IMR-90 (cell line): ENCODE measurements around the gene XIST. TPM values are rescaled to one million over a fixed set of nuclear protein-coding genes. Genes with fewer than 3 reads are reported as not detected.
"Not testable (repeated sequence)": the region's sequence is repeated elsewhere in the genome, so short reads cannot be mapped to it uniquely, and the experiment has no call there.

Experiments
- ATAC-seq: fragments of 200-7000 bp; cut with Tn5 transposase; 2 replicates; pipeline ENCODE4 v1.9.1; 2020; ENCODE audit warnings: low read depth, mild to moderate bottlenecking, moderate library complexity
- BruUV-seq: library from RNA; stranded (reverse); fragments of 400-500 nt; replicated peaks from 2 replicates; lab custom pipeline; 2021; lab: Mats Ljungman, UMichigan
- CTCF ChIA-PET: fragments of 300-600 bp; formaldehyde crosslinking; extraction: SDS; loops from one replicate; lab custom pipeline; 2021; ENCODE audit warnings: antibody characterized with exemption; lab: Yijun Ruan, JAX
- POLR2A ChIA-PET: fragments of 300-600 bp; sonication (Branson Sonifier 250); formaldehyde crosslinking; loops from one replicate; lab custom pipeline; 2022; ENCODE audit warnings: antibody characterized with exemption; ENCODE audit not compliant: unreplicated experiment; lab: Charles Lee
- DNase-seq: peaks from one replicate; pipeline ENCODE4 v3.0.0; 2013
- H2AFZ ChIP-seq: replicated peaks from 2 replicates; pipeline ENCODE3; 2013; ENCODE audit warnings: low read length, mild to moderate bottlenecking; ENCODE audit not compliant: poor library complexity
- H2AK5ac ChIP-seq: 2 replicates; pipeline ENCODE4 v1.6.1; 2013; ENCODE audit warnings: low read depth, low read length, inconsistent platforms
- H2AK9ac ChIP-seq: replicated peaks from 2 replicates; pipeline ENCODE3; 2013; ENCODE audit warnings: mild to moderate bottlenecking, low read depth, low read length, moderate library complexity; ENCODE audit not compliant: poor library complexity
- H2BK120ac ChIP-seq: 2 replicates; pipeline ENCODE4 v1.6.1; 2013; ENCODE audit warnings: low read depth, low read length, inconsistent platforms
- H2BK15ac ChIP-seq: 3 replicates; pipeline ENCODE4 v1.6.1; 2013; ENCODE audit warnings: low read depth, low read length, inconsistent platforms
- H2BK20ac ChIP-seq: 2 replicates; pipeline ENCODE4 v1.6.1; 2013; ENCODE audit warnings: low read depth, mild to moderate bottlenecking, inconsistent platforms, low read length, moderate library complexity
- H2BK5ac ChIP-seq: 2 replicates; pipeline ENCODE4 v1.6.1; 2013; ENCODE audit warnings: mild to moderate bottlenecking, low read depth, low read length, inconsistent platforms; ENCODE audit not compliant: poor library complexity, severe bottlenecking
- H3K14ac ChIP-seq: replicated peaks from 2 replicates; pipeline ENCODE4 v1.6.1; 2013; ENCODE audit warnings: low read depth, low read length, inconsistent platforms
- H3K18ac ChIP-seq: 2 replicates; pipeline ENCODE4 v1.6.1; 2013; ENCODE audit warnings: low read depth, low read length, control low read depth
- H3K23ac ChIP-seq: 2 replicates; pipeline ENCODE4 v1.6.1; 2013; ENCODE audit warnings: low read depth, low read length, inconsistent platforms
- H3K27ac ChIP-seq: 2 replicates; pipeline ENCODE4 v1.5.1; 2013; ENCODE audit warnings: mild to moderate bottlenecking, control low read depth, low read length; ENCODE audit not compliant: insufficient read depth
- H3K27me3 ChIP-seq: 2 replicates; pipeline ENCODE4 v1.6.1; 2013; ENCODE audit warnings: low read length; ENCODE audit not compliant: control insufficient read depth, insufficient read depth
- H3K36me3 ChIP-seq: 2 replicates; pipeline ENCODE4 v1.6.1; 2013; ENCODE audit warnings: low read length, mixed read lengths; ENCODE audit not compliant: control insufficient read depth, insufficient read depth
- H3K4ac ChIP-seq: 2 replicates; pipeline ENCODE4 v1.6.1; 2013; ENCODE audit warnings: low read depth, low read length, inconsistent platforms
- H3K4me1 ChIP-seq: 2 replicates; pipeline ENCODE4 v1.6.1; 2013; ENCODE audit warnings: low read length, mixed read lengths; ENCODE audit not compliant: control insufficient read depth, insufficient read depth
- H3K4me2 ChIP-seq: 2 replicates; pipeline ENCODE4 v1.6.1; 2013; ENCODE audit warnings: low read depth, mild to moderate bottlenecking, control low read depth, low read length, moderate library complexity
- H3K4me3 ChIP-seq: 2 replicates; pipeline ENCODE4 v1.5.1; 2013; ENCODE audit warnings: low read depth, mild to moderate bottlenecking, control low read depth, low read length, moderate library complexity; ENCODE audit not compliant: insufficient read depth
- H3K56ac ChIP-seq: 2 replicates; pipeline ENCODE4 v1.6.1; 2013; ENCODE audit warnings: low read length, inconsistent platforms; ENCODE audit not compliant: insufficient read depth; ENCODE audit errors: extremely low read depth
- H3K79me1 ChIP-seq, 2 experiments: 2 replicates each; pipeline ENCODE4 v1.6.1; 2013; ENCODE audit warnings: low read length in 2 of 2, inconsistent platforms in 1 of 2, low read depth in 1 of 2
- H3K9ac ChIP-seq: 2 replicates; pipeline ENCODE4 v1.6.1; 2013; ENCODE audit warnings: low read depth, low read length, control low read depth
- H3K9me1 ChIP-seq: 2 replicates; pipeline ENCODE4 v1.6.1; 2013; ENCODE audit warnings: low read length, inconsistent platforms; ENCODE audit not compliant: insufficient read depth
- H3K9me3 ChIP-seq: 2 replicates; pipeline ENCODE4 v1.6.1; 2013; ENCODE audit warnings: low read length; ENCODE audit not compliant: control insufficient read depth, insufficient read depth
- H4K20me1 ChIP-seq: 2 replicates; pipeline ENCODE4 v1.6.1; 2013; ENCODE audit warnings: low read length, inconsistent platforms; ENCODE audit not compliant: insufficient read depth
- H4K5ac ChIP-seq: 2 replicates; pipeline ENCODE4 v1.6.1; 2013; ENCODE audit warnings: mild to moderate bottlenecking, low read depth, low read length, control low read depth
- H4K8ac ChIP-seq, 2 experiments: 2 replicates each; pipeline ENCODE4 v1.6.1; 2013; ENCODE audit warnings: low read depth in 2 of 2, low read length in 2 of 2, control low read depth in 1 of 2, inconsistent platforms in 1 of 2
- H4K91ac ChIP-seq: 2 replicates; pipeline ENCODE4 v1.6.1; 2013; ENCODE audit warnings: low read depth, low read length, inconsistent platforms; ENCODE audit not compliant: insufficient read depth
- WGBS, 2 experiments: methylation state at CpG; one replicate each; pipeline versions ENCODE4 v1.1.5 to v1.1.7; 2013; ENCODE audit warnings: missing lambda C conversion rate in 2 of 2; ENCODE audit not compliant: insufficient read length in 1 of 2; ENCODE audit errors: extremely low coverage in 2 of 2; 5-methylcytosine and 5-hydroxymethylcytosine counted together
- dilution Hi-C: fragments of 300-500 bp; cut with HindIII; formaldehyde crosslinking; loops from one replicate; pipeline ENCODE4 v1.14.3; 2018; ENCODE audit warnings: low sequenced_read_pairs; ENCODE audit not compliant: unreplicated experiment
- in situ Hi-C: fragments of 300-500 bp; cut with MboI; formaldehyde crosslinking; loops from 3 replicates; pipeline ENCODE4 v1.14.3; 2019; ENCODE audit warnings: low sequenced_read_pairs, inconsistent platforms, mixed read lengths
- intact Hi-C: fragments of 100-400 bp; cut with micrococcal nuclease; formaldehyde crosslinking; loops from 2 replicates; pipeline ENCODE4 v1.10.0; 2022
- polyA plus RNA-seq, 3 experiments: library from polyadenylated mRNA; depleted of rRNA; stranded (reverse); fragments of >200 nt; gene quantifications; 2 replicates each; pipeline ENCODE4 v1.2.3, GENCODE V29; 2012; ENCODE audit warnings: low replicate concordance in 1 of 3
- total RNA-seq: library from RNA; depleted of rRNA; stranded (reverse); fragments of >200 nt; gene quantifications from 2 replicates; pipeline ENCODE4 v1.2.3, GENCODE V29; 2012

The XIST gene
- total and polyA plus RNA-seq, 2 of the 4 experiments (the other 2 are of a cell fraction): 48.9 to 159 TPM

GRCh38 chrX:73882260-73882659 lies 29.7 kb upstream of the XIST start:
- H3K4me3 ChIP-seq, H3K4me2 ChIP-seq, H3K9ac ChIP-seq, H2AFZ ChIP-seq, H4K20me1 ChIP-seq, DNase-seq, H4K8ac ChIP-seq, H3K9me3 ChIP-seq, H2BK15ac ChIP-seq, H3K27me3 ChIP-seq, CTCF ChIA-PET, POLR2A ChIA-PET, H3K14ac ChIP-seq, ATAC-seq, H2AK5ac ChIP-seq, in situ Hi-C loops, H4K91ac ChIP-seq, H3K56ac ChIP-seq, dilution Hi-C loops, H3K27ac ChIP-seq, H3K23ac ChIP-seq, H2BK120ac ChIP-seq, H3K4ac ChIP-seq, H2BK20ac ChIP-seq, intact Hi-C loops, H2BK5ac ChIP-seq, H2AK9ac ChIP-seq, H3K79me1 ChIP-seq, H4K5ac ChIP-seq, H3K4me1 ChIP-seq, H3K18ac ChIP-seq, BruUV-seq, H3K9me1 ChIP-seq, H3K36me3 ChIP-seq: not testable (repeated sequence)
- 96% methylated on average over 5 of the region's 24 CpGs; no CpG with 5 or more reads in 1 of the 2 experiments for WGBS, 2 experiments
